ENCODE results near the gene ERMP1.

Gene ERMP1

DNA sequence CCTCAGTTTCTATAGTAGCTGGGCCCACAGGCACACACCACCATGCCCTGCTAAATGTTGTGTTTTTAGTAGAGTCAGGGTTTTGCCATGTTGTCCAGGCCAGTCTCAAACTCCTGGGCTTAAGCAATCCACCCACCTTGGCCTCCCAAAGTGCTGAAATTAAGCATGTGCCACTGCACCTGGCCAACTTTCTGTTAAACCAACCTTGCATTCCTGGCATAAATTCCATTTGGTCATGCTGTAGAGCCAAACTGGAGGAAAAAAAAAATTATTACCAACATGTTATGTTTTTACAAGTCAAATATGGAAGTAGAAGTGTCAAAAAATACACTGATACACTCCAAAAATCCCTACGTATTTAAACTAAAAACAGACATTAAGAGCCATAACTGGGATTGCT, 54.1 kb downstream of the ERMP1 start:
- no peak for DNase-seq

DNA sequence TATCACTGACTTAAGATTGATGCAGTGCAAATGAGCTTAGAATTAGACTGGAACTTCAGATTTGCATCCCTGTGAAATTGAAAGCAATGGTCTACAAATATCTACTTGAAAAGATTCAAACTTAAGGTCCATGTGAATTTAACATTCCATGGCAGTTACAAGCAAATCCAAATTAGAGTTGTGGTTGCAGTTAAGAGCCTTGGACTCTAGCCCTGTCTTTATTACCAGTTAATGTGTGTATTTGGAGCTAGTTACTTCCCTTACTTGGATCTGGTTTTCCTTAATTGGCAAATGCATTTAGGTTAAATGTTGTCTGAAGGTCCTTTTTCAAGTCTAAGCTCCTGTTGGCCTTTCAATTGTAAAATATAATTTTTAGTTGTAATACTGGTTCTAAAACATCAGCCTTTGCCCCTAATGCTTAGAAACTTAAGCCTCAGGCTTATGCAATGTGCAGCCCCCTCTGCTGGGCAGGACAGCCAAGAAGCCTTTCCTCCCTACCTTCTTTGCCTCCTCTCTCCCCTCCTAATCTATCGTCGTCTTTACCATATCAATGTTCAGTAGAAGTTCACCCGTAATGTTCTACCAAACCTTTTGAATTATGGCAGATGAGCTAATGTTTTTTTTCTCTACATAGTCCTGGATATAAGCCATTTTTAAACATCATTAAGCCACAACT, 59.5 kb downstream of the ERMP1 start:
- no peak for DNase-seq

DNA sequence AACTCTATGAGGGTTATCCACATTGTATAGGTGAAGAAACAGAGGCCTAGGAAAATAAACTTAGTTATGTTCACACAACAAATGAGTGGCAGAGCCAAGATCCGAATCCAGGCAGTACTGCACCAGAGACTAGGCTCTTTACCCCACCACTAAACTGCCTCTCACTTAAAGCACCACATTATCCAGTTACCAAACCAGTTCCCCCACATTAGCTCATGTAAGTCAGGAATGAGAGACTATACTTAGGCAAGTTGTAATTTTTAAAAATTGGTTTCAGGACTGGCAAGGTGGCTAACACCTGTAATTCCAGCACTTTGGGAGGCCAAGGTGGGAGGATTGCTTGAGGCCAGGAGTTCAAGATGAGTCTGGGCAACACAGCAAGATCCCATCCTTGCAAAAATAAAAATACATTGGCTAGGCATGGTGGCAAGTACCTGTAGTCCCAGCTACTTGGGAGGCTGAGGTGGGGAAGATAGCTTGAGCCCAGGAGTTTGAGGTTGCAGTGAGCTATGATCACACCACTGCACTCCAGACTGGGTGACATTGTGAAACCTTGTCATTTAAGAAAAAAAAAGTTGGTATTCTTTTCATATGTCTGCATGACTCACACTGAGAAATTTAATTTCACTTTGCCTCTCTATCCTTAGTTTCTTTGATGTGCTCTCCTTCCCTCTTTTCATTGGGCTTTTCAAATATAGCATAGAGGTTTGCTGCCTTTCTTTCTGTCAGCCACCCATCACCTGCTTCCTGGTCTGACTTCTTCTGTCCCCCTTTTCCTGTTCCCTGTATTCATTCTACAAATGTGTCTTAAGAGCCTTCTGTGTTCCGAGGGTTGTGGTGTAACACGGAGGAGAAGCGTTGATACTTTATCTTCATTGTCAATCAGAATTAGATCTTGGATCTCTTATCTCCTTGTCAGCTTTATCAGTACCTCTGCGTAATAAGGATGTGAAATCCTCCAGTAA, 64.7 kb downstream of the ERMP1 start:
- DNase-seq = no peak

DNA sequence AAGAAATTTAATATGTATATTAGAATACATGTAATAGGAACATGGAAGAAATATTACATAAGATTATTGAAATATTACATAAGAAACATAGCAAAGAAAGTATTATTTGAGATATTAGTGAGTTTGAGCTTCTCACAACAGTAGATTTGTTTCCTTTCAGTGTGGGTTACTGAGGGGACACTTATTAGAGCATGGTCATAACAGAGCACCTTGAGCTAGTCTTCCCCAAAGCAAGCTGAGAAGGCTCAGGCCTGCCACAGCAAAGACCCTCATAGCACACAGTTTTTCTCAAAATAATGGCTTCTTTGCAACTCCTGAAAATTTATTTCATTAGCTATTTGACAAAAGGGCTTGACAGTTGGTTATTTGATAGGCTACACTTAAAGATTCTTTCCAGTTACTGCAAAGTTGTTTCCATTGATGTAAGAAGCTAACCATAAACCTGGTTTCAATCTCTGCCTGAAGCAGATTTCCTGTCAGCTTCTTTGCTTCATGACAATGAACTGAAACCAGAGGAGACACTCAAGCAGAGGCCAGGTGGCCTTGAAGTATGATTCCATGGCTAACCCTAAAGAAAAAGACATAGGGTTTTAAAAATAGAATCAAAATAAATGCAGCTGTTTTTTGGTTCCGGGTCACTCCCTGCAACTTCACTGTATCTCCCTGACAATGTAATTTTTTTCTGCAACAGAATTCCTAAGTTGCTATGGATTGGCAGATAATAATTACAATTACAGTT, 68.6 kb downstream of the ERMP1 start:
- DNase-seq = no peak

DNA sequence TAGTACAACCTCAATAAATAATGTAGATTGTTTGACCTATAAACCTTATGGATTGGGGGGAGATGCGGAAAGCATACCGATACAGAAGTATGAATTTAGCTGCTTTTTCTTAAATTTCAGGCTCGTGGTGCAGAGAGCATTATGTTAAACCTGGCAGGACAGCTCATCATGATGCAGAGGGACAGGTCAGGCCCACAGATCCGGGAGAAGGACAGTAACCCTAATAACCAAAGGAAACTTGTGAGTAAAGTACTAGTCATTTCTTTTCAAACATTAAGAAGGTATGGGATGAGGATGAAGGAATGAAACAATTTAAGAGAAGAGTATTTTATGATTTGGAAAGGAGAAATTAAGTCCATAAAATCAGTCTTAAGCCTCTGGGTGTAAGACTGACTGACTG, 70.5 kb downstream of the ERMP1 start:
- no peak for DNase-seq

DNA sequence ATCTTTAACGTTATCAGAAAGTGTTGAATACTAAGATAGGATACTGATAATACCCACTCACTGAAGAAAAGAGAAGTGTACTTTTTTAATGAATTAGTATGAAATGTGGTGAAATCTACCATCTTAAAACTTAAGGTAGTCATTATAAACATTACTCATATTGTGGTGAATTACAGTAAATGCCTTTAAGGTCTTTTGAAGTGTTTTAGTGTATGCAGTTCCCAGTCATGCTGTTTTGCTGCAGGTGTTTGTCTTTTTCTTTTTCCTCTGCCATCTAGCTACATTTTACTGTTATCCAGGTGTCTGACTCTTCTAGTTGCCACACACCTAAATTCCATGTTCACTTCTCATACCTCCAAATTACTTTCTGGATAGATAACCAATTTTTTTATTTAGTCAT, 72.6 kb downstream of the ERMP1 start:
- DNase-seq = no peak

DNA sequence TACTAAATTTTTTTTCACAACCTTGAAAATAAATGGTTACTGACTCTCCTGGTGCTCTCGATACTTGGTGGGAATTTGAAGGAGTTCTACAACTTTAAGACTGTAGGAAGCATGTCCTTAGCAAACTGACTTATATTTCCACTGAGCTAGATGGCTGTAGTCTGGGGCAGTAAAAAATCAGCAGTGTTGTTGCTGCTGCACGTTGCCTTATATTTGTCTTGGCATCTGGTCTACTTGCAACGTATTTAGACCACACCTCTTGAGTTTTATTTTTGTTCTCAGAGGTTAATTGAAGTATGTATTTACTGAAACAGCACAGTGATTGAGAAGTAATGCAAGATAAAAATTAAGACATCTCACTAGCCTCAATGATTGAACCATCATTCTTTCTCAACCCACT, 76.3 kb downstream of the ERMP1 start:
- DNase-seq = no peak

DNA sequence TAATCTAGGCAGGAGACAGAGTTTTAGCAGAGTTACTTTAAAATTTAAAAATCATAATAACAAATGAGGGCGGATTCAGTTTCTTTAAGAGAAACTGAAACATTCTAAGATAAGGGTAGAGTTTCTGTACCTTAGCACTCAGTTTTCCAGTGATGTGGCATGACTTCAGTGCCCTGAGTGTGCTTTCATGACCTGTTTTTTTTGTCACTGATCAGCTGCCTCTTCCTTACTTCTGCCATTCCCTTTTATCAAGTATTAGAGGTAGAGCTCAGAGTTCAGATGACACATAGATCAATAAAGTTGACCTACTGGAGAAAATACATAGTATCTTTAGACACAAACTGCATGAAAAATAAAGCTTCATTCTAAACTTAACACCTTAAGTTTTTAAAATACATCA, 82.3 kb downstream of the ERMP1 start:
- no peak for DNase-seq

DNA sequence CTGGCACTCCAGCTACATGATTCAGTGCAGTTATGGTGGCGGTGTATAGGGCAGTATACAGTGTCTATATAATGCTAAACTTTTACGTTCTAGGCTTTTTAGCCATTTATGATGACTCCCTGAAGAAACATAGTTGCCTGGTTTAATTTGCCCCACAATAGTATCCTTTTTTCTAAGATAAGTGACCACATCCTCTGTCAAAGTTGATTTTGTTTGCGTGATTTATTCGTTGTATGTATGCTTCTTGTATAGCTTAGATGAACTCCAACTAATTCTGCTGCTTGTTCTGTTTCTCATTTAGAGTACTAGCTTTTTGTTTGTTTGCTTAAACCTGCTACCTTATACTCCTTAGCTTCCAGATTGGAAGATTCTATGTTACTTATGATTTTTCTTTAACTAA, 83.6 kb downstream of the ERMP1 start:
- DNase-seq = no peak

DNA sequence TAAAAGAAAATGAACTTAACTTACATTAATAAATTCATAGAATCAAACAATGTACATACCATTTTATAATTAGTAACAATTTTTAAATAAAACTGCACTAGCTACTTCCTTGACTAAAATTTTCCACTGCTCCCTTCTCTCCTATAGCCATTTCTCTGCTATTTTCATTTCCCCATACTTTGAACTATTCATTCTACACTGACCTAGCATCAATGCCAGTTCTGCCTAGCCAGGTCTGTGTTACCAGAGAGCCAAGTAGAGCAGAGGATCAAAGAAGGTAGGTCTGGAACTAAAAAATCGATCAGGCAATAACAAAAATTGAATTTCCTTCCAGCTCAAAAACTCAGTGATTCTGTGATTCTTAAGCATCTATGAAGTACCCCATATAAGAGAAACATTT, 84.5 kb downstream of the ERMP1 start:
- no peak for DNase-seq

DNA sequence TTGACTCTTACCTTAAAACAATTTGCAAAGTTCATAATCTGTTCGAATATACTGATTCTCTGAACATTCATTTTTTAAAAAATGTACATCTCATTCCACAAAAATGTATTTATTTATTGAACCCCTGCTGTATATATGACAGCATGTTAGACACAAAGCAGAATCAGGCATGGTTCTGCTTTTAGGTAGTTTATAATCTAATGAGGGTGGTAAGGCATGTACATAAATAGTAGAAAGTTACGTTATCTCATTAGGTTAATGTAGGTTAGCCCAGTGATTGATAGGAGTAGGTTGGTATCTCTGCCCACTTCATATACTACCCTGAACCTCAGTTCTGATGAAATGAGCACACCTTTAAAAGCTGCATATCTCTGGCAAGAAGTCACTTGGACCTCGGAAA, 89.8 kb downstream of the ERMP1 start:
- no peak for DNase-seq

DNA sequence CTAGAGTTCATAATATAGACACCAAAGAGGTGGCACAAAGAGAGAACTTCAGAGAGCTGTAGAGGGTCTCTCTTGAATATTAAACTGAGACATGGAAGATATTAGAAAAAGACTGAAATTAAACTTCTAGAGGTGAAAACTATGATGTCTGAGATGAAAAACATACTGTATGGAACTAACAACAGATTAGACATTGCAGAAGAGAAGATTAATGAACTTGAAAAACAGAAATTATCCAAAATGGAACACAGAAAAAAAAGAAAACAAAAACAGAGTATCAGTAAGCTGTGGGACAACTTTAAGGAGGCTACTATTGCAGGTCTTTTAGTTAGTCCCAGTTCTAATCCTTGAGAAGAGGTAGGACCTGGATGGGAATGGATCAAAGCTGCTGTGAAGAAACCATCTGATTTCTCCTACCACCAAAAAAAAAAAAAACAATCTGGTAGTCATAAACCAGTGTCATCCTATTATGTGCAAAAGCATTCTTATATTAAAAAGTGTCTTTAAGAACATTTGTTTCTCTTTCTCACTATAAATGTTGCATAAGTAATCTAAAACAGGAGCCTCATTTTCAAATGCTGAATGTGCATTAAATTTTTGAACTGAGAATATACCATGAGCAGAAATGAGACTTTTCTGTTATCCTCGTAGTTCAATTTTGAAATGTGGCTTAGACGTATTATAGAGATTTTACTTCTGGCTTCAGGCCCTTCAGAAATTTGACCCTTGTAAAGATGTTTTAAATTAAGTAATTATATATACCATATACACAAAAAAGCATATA, 96.2 kb downstream of the ERMP1 start:
- no peak for DNase-seq

DNA sequence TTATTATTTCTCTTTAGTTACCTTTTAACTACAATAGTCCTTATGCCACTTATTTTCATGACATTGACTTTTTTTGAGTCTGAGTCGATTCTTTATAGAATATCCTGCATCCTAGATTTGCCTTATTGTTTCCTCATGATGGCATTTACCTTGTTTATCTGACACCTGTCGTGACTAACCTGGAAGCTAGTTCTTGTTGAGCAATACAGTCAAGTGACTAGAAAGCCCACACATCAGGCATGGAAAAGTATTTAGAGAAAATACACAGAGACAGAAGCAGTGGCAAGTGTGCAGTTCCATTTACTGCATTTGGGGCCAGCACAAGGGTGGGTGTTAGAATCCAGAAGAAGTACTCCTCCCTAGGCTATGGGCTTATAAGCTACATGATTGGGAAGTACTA, 97.8 kb downstream of the ERMP1 start:
- no peak for DNase-seq

Measured in stimulated activated naive CD4-positive, alpha-beta T cell treated with Interleukin-2 at 50 U/mL for 16 hours (primary cell).